HG03571 (cell line): ENCODE data around the gene AFAP1L2.

ENCODE experiments used
- ATAC-seq: cut with Tn5 transposase; IDR thresholded peaks from one replicate; pipeline ENCODE4 v1.9.1; 2021; ENCODE audit not compliant: unreplicated experiment

Gene AFAP1L2

GRCh38 chr10:114404171-114405010 lies at the start of gene AFAP1L2:
Gene AFAP1L2 (minus strand): TSS chr10:114404502. CDS start chr10:114404455, 47 bp downstream.
- ATAC-seq = no peak

DNA sequence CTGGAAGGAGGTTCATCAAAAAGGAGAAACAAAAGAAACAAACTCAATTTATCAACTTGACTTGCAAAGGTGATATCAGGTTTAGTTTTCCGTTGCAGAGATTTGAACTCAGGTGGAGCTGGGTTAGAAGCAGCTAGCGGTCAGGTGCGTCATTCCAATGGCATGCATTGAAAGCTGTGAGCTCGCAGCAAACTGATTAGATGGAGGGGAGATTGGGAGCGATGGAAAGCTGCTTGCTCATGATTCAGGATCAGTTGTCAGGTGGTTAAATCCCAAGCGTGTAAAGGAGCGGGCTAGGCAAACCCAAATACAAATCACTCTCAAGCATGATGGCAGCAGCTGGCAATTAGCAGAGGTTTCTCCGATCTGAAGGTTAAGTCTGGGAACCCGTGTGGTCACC lies 49.3 kb upstream of the AFAP1L2 start:
- no peak for ATAC-seq

DNA sequence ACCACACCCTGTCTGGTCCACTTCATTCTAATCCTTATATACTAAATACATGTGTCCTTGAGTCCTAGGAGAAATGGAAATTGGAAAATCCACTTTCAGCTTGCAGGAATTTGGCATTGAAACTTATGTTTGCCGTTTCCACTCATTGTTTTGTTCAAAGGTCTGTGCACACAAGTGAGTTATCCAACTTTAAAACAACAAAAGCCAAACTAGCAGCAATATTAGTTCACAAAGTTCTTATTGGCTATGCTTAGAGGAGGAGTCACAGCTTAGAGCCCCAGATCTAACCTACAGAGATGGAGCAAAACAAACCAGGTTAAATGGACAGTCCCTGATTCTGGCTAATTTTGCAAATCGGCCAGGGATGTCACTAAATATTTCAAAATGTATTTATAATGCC lies 44.6 kb upstream of the AFAP1L2 start:
- no peak for ATAC-seq

- ATAC-seq = no peak
Measured at GRCh38 chr10:114445332-114445731, 41.0 kb upstream of the AFAP1L2 start.

DNA sequence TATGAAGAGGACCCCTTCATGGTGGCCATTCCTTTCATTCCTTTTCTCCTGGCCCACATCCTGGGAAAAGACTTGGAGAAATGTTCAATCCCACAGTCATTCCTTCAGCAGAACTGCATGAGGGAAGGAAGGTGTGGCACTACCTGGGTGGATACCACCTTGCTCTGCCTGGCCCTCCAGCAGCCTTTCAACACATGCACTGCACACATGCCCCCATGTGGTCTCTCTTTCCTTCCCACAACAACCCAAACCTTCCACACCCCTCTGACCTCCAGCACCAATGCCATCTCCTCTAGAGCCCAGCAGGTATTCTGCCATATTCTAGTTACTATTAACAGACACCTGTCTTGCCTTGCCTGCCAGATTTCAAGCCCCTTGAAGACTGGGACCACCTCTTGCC lies 40.5 kb upstream of the AFAP1L2 start:
- ATAC-seq = no peak

DNA sequence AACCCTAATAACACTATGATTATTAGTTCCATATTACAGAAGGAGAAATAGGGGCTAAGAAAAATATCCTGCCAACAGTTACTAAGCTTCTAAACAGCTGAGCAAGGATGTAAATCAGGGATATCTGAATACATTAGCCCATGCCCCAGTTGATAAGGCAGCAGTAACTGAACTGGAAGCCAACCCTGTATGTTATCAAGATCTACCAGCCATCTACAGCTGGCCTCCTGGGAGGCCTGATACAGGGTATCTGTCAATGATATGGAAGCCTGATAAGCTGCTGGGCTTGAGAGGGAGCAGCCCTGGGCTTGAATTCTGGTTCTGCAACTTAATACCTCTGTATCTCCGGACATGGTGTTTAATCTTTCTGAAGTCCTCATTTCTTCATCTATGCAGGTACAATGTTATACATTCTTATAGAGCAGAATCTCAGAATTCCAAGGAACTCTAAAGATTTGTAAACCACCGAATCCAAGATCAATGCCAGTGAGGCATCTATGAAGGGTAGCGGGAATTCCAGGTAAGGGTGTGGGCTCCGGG lies 37.9 kb upstream of the AFAP1L2 start:
- ATAC-seq = no peak

DNA sequence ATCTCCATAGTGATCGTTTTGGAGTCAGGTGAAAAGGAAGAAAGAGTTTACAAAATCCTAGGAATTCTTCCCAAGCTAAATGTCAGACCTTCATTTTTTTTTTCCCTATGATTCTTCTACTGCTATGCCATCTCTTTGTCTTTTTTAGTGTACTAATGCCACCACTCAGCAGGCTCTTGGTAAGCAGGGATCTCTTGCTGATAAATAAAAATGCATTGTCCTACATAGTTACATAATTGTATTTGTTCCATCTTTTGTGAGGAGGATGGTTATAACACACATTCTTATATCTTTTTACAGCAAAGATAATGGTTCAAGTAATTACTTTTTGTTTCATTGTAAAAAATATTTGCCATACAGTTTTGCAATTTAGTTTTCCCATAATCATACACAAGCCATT lies 36.8 kb upstream of the AFAP1L2 start:
- no peak for ATAC-seq

DNA sequence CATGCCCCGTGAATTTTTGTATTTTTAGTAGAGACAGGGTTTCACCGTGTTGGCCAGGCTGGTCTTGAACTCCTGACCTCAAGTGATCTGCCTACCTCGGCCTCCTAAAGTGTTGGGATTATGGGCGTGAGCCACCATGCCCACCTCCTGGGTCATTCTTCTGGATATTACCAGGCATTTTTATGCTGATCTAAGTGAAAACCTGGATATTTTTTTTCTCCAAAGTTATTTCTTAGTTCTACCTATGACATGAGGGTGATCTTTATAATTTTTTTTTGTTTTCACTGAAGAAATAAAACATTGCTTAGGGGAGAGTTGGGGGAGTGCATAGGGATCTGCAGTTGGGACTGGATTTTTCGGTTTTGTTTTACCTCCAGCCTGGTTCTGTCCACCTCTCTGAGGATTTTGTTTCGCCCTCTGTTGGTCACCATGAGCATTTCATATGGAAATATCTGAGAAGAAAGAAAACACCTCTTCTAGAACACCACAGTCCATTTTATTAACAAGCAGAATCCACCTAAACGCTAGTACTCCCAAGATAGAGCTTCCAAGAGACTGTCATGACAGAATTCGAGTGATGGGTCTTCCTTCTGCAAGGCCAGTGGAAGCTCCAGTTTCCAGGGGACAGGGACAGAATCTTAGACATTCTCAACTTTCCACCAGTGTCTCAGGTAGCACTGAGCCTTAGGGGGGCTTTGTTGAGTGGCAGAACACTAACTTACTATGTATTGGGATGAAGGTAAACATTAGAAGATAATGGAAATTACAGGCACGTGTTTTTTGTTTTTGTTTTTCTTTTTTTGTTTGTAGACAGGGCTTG lies 33.4 kb upstream of the AFAP1L2 start:
- ATAC-seq = no peak

DNA sequence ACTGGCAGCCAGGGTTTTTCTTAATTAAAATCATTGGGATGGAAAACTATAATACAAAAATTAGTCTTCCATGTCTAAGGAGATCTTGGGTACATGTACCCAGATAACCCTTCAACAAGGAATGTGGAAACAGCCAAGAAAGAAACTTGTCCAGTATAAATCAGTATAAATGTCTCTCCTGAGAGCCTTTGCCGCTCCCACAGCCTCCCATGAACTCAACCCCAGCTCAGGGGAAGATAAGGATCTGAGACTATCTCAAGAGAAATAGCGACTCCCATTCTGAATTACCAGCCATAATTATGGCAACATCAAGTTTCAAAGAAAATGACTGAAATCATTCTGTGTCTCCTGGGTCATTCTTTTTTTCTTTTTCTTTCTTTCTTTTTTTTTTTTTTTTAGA lies 32.6 kb upstream of the AFAP1L2 start:
- no peak for ATAC-seq

GRCh38 chr10:114432566-114433093 lies 28.3 kb upstream of the AFAP1L2 start:
- ATAC-seq = no peak

DNA sequence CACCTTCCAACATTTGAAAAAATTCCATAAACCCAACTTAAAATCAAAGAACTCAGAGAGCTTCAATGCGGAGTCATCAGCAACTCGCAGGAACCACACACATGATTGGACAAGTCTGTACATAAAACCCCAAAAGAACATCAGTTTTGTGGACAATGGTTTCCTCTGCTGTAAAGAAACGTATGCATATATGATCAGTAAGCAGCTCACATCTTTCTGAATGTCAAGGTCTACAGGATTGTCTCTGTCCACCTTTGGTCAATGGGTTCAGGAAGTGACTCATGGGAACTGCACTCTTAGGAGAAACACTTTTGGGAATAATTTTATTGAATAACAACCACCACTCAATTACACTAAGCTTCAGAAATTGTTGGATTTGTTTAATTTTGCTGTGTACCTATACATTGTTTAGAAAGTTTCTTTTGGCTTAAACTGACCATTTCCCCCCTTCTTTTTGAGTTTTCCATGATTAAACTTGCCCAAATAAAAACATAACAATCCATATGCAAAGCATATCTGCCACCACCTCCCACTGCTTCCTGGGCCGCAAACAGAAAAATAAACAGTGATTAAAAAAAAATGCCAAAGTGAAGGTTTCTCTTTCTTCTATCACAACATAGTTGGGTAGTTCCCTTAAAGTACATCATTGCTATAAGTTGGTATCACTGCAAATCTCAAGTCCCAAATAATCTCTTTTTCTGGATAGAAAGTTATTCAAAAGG lies 27.3 kb upstream of the AFAP1L2 start:
- no peak for ATAC-seq

- no peak for ATAC-seq
Measured at GRCh38 chr10:114430688-114431413, 26.5 kb upstream of the AFAP1L2 start.

- no peak for ATAC-seq
Measured at GRCh38 chr10:114429581-114430335, 25.5 kb upstream of the AFAP1L2 start.

DNA sequence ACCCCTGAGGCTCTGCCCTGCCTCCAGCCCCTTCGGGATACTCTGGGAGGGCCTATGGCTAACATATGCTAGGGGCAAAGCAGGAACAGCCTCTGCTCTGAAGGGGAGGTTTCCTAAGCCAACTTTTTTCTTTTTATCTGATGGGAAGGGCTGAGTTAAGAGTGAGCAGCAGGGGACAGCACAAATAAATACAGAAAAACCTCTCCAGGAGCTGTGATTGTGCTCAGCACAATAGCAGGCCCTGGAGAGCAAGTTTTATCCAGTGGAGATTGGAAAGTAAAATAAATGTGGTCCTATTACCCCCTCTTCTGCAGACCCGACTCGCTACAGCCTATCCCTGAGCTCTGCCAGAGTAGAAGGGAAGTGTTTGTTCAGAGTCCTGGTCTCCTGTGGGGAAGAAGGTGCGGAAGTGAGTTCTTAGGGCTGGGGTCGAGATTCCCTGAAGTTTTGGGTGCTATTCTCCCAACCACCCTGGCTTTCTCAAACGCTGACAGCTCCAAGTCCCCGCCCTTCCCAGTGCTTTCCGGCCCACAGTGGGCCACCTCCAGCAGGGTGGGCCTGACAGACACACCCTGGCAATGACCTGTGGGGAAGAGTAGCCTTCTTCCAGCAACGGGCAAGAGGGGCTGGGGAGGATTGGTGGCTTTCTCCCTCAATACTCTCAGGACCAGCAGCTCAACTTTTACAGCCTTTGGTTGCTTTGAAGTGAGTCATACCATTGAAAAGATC lies 23.0 kb upstream of the AFAP1L2 start:
- no peak for ATAC-seq

- no peak for ATAC-seq
Measured at GRCh38 chr10:114426476-114426875, 22.2 kb upstream of the AFAP1L2 start.

DNA sequence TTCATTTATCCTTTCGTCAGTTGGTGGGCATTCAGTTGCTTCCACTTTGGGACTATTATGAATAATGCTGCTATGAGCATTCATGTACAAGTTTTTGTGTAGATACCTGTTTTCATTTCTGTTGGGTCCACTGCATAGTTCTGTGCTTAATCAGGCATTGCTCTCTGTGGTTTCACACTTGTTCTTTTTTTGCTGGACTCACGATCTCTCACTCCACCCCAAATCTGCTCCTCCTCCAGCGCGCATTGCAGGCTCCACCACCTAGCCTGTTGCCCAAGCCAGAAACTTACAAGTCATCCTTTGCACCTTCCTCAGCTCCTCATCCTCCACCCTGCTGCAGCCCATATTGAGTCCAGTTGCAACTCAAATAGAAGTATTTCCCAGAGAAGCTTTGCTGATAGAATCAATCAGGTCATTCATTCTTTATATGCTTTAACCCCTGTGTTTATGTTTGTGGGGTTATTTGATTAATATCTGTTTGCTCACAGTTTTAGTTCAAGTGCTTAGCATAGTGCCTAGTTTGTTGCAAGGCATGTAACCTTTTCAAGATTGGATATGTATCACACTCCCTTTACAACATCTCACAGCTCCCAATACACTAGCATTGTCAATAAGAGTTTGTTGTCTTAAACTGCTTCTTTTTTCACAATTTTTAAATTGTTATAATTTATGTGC lies 16.6 kb upstream of the AFAP1L2 start:
- no peak for ATAC-seq

DNA sequence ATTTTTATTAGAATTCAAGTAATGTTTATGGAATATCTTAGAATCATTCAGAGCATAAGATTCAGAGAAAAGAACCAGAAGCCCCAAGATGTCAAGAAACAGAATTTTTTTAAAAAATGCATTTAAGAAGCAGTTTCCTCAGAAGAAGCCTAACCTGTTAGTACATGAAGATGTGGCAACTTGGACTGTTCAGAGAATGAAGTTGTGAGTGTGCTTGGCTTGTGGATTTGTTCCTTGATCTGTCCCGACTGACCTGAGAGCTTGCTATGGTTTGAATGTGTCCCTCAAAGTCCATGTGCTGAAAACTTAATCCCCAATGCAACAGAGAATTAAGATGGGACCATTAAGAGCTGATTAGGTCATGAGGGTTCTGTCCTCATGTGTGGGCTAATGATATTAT lies 13.8 kb upstream of the AFAP1L2 start:
- ATAC-seq = no peak
